Measurements from ENCODE around the gene CCDC167. TPM values are rescaled to one million over a fixed set of nuclear protein-coding genes. Genes with fewer than 3 reads are reported as not detected.

The CCDC167 gene
- total RNA-seq, 4 donors from 2014 or later, result 24.7 to 40.3 (median 26.6) TPM; not detected in 1

DNA sequence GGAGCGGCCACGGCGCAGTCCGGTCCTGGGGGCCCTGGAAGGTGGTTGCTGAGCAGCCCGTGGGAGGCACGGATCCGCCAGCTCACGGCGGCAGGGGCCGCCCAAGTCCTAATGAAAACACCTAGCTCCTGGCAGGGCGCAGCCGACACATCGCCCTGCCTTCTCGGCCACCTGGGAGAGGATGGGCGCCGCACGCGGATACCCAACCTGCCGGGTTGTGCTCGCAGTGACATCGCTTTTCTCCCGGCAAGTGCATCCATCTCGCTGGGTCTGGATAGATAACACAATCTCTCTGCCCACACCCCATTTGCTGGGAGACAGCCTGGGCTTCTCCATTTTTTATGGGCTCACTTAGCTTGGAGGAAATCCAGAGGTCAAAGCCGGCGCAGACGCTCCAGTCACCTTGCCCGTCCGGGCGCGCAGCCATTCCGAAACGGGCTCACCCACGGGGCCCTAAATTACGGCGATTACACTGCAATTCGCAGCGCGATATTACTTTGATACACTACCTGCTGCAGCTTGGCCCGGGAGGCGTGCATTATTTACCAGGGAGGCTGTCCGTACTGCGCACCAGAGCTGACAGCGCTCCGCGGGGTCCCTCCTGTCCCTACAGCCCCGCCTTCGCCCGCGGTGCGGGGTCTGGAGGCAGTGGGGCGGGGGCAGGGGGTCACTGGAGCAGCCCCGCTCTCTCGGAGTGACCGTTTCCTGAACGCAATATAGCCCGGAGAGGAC, 36.2 kb upstream of the CCDC167 start:
- no peak overlapping the region for H3K27ac ChIP-seq
- H3K36me3 ChIP-seq, result no peaks in the 10 kb centered on the region
- DNase-seq, result peak; percentile 33 to 35
- no peak for TF ChIP-seq POLR2A (IDR thresholded peaks at IDR 0.05)
- TF ChIP-seq, protein P1, sequence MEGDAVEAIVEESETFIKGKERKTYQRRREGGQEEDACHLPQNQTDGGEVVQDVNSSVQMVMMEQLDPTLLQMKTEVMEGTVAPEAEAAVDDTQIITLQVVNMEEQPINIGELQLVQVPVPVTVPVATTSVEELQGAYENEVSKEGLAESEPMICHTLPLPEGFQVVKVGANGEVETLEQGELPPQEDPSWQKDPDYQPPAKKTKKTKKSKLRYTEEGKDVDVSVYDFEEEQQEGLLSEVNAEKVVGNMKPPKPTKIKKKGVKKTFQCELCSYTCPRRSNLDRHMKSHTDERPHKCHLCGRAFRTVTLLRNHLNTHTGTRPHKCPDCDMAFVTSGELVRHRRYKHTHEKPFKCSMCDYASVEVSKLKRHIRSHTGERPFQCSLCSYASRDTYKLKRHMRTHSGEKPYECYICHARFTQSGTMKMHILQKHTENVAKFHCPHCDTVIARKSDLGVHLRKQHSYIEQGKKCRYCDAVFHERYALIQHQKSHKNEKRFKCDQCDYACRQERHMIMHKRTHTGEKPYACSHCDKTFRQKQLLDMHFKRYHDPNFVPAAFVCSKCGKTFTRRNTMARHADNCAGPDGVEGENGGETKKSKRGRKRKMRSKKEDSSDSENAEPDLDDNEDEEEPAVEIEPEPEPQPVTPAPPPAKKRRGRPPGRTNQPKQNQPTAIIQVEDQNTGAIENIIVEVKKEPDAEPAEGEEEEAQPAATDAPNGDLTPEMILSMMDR (IDR thresholded peaks at IDR 0.05), result peak in 1 of 6 experiments; percentile 10
- H3K4me3 ChIP-seq (replicated peaks in 1 of 3), result no peak overlapping the region
- H3K4me1 ChIP-seq, result peaks cover 0 to 14% of the 10 kb centered on the region in 2 donors
- 2 to 3% methylated on average over 8 to 31 of the region's 56 CpGs for WGBS, 2 donors
- H3K9me3 ChIP-seq, result no peaks in the 10 kb centered on the region
- intact Hi-C loops (cut with DNase I), result no loop called here
- H3K27me3 ChIP-seq, result no peaks in the 10 kb centered on the region

GRCh38 chr6:37535428-37535758, 35.7 kb upstream of the CCDC167 start:
- Histone ChIP-seq H3K27ac (no peak overlapping the region), H3K27me3 (no peaks in the 10 kb centered on the region), H3K4me1 (peaks cover 0 to 14% of the 10 kb centered on the region in 2 donors), H3K36me3 (no peaks in the 10 kb centered on the region), H3K4me3 (replicated peaks in 1 of 3) (no peak overlapping the region), H3K9me3 (no peaks in the 10 kb centered on the region)
- TF ChIP-seq POLR2A (IDR thresholded peaks at IDR 0.05), result no peak
- TF ChIP-seq, protein P1 (IDR thresholded peaks at IDR 0.05), result no peak
- DNase-seq, result no peak
- 29 to 34% methylated on average over 4 to 5 of the region's 5 CpGs for WGBS, 2 donors
- intact Hi-C loops (cut with DNase I), result no loop called here

DNA sequence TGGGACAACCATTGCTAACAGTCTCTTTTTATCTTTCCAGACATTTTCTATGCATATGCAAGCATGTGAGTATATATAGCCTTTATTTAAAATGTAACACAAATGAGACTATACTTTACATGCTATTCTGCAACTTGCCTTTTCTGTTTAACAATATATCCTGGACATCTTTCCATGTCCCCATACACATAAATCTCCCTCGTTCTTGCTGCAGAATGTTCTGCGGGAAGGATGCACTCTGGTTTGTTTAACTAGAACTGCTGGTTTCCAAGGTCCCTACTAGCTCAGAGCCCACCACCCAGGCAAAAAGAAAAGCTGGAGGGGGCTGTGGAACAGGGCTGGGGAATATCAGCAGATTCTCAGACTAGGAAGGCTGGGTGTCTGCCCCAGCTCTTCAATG, 35.2 kb upstream of the CCDC167 start:
- TF ChIP-seq, protein P1 (IDR thresholded peaks at IDR 0.05), result no peak
- no peak for TF ChIP-seq POLR2A (IDR thresholded peaks at IDR 0.05)
- Histone ChIP-seq H3K4me3 (replicated peaks in 1 of 3) (no peak overlapping the region), H3K27me3 (no peaks in the 10 kb centered on the region), H3K27ac (no peak overlapping the region), H3K36me3 (no peaks in the 10 kb centered on the region), H3K9me3 (no peaks in the 10 kb centered on the region), H3K4me1 (peaks cover 0 to 14% of the 10 kb centered on the region in 2 donors)
- 50 to 56% methylated on average over 2 of the region's 2 CpGs for WGBS, 2 donors
- intact Hi-C loops (cut with DNase I), result no loop called here
- no peak for DNase-seq

- TF ChIP-seq POLR2A (IDR thresholded peaks at IDR 0.05), result no peak
- TF ChIP-seq, protein P1 (IDR thresholded peaks at IDR 0.05), result no peak
- Histone ChIP-seq H3K27ac (no peak overlapping the region), H3K36me3 (no peaks in the 10 kb centered on the region), H3K27me3 (no peaks in the 10 kb centered on the region), H3K4me3 (replicated peaks in 1 of 3) (no peak overlapping the region), H3K9me3 (no peaks in the 10 kb centered on the region), H3K4me1 (peaks cover 0 to 14% of the 10 kb centered on the region in 2 donors)
- 92% methylated on average over 3 of the region's 3 CpGs for WGBS, 2 donors
- DNase-seq, result no peak
- intact Hi-C loops (cut with DNase I), result no loop called here
Observed at GRCh38 chr6:37532122-37532521, 32.4 kb upstream of the CCDC167 start.

DNA sequence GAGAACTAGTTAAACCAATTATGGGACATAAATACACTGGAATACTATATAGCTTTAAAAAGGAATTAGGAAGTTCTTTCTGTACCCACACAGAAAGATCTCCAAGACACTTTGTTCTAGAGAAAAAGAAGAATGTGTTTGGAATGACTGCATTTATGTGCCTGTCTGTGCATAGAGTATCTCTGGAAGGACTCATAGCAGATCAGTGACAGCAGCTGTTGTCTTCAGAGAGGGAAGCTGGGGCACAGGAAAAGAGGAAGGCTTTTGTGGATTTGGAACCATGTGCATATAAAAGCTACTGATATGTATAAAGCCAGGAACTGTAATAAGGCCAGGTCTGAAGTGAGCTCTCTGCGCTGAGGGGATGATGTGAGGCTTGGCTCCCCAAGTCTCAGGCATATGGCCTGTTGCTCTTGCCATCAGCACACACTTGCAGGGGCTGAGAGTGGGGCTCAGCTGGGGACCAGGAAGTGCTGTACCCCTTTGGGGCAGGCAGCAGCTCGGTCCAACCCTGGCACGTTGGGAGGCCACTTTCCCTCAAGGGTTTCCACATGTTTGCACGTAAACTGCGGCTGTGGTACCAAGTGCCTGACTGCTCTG, 31.8 kb upstream of the CCDC167 start:
- 57% methylated on average over 3 to 5 of the region's 5 CpGs for WGBS, 2 donors
- H3K27me3 ChIP-seq, result no peaks in the 10 kb centered on the region
- intact Hi-C loops (cut with DNase I), result no loop called here

More for the DNA sequence above, 31.8 kb upstream of the CCDC167 start:
- Histone ChIP-seq H3K4me3 (replicated peaks in 1 of 3) (no peak overlapping the region), H3K27ac (no peak overlapping the region), H3K36me3 (no peaks in the 10 kb centered on the region), H3K9me3 (no peaks in the 10 kb centered on the region), H3K4me1 (peaks cover 0 to 12% of the 10 kb centered on the region in 2 donors)
- DNase-seq, result no peak
- no peak for TF ChIP-seq POLR2A (IDR thresholded peaks at IDR 0.05)
- TF ChIP-seq, protein P1 (IDR thresholded peaks at IDR 0.05), result no peak
